Measurements from ENCODE around the gene EPS8L3. TPM values are rescaled to one million over a fixed set of nuclear protein-coding genes. Genes with fewer than 3 reads are reported as not detected.
A peak's percentile ranks its signal among the peaks of the same experiment; 100 is the strongest.

EPS8L3 gene
- total and polyA plus RNA-seq, 9 of the 15 experiments (the other 6 are each of a cell fraction or from before 2014, with no cell fraction given) = 0.09 to 0.42 (median 0.14) TPM; not detected in 5

DNA sequence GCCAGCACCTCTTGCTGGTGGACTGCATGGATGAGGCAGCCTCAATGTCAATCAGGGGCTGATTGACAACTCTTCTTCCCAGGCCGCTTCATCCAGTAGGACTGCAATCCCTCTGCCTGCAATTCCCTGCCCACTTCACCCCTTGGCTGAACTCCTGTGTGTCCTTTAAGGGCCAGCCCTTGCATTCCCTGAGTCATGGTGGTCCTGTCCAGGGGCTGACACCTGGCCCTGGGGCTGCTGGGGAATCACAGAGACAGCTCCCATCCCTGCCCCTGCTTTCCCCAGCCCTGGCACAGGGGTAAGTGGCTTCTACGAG lies 4.6 kb upstream of the EPS8L3 start (continued):
- TF ChIP-seq, protein P1, sequence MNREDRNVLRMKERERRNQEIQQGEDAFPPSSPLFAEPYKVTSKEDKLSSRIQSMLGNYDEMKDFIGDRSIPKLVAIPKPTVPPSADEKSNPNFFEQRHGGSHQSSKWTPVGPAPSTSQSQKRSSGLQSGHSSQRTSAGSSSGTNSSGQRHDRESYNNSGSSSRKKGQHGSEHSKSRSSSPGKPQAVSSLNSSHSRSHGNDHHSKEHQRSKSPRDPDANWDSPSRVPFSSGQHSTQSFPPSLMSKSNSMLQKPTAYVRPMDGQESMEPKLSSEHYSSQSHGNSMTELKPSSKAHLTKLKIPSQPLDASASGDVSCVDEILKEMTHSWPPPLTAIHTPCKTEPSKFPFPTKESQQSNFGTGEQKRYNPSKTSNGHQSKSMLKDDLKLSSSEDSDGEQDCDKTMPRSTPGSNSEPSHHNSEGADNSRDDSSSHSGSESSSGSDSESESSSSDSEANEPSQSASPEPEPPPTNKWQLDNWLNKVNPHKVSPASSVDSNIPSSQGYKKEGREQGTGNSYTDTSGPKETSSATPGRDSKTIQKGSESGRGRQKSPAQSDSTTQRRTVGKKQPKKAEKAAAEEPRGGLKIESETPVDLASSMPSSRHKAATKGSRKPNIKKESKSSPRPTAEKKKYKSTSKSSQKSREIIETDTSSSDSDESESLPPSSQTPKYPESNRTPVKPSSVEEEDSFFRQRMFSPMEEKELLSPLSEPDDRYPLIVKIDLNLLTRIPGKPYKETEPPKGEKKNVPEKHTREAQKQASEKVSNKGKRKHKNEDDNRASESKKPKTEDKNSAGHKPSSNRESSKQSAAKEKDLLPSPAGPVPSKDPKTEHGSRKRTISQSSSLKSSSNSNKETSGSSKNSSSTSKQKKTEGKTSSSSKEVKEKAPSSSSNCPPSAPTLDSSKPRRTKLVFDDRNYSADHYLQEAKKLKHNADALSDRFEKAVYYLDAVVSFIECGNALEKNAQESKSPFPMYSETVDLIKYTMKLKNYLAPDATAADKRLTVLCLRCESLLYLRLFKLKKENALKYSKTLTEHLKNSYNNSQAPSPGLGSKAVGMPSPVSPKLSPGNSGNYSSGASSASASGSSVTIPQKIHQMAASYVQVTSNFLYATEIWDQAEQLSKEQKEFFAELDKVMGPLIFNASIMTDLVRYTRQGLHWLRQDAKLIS (CRISPR knock-in tag; IDR thresholded peaks at IDR 0.05) = no peak
- no peak for TF ChIP-seq ESRRB (CRISPR knock-in tag; IDR thresholded peaks at IDR 0.05; ENCODE audit: borderline replicate concordance)

GRCh38 chr1:109767637-109768334 lies 4.1 kb upstream of the EPS8L3 start:
- POLR2A ChIA-PET = interaction anchor here (0.8 kb wide), 1 partner anchor 12 kb away, joined by 4 read pairs; no protein-coding TSS in a partner anchor
- Histone ChIP-seq H3K9me1 (ENCODE audit: control insufficient read depth, insufficient read depth, low read length) (no peaks in the 10 kb centered on the region), H4K20me1 (replicated peaks; ENCODE audit: control insufficient read depth, insufficient read depth, low read length) (no peaks in the 10 kb centered on the region), H3K27me3 (ENCODE audit: control insufficient read depth in 2 of 2, insufficient read depth in 2 of 2, low read length in 2 of 2) (peaks cover 5 to 30% of the 10 kb centered on the region in 2 experiments), H3K4me1 (replicated peaks in 1 of 2; ENCODE audit: control insufficient read depth in 2 of 2, insufficient read depth in 2 of 2, low read length in 2 of 2) (peaks cover 18 to 23% of the 10 kb centered on the region in 2 experiments), H3K4me2 (ENCODE audit: insufficient read depth, low read length) (no peak overlapping the region), H2AFZ (ENCODE audit: low read depth, low read length) (no peak overlapping the region), H3K9ac (ENCODE audit: insufficient read depth in 1 of 2, low read depth in 2 of 2, low read length in 2 of 2) (no peak overlapping the region), H3K79me2 (ENCODE audit: control insufficient read depth, insufficient read depth, low read length) (no peaks in the 10 kb centered on the region), H3K4me3 (no peak overlapping the region), H3K36me3 (ENCODE audit: control insufficient read depth, insufficient read depth, low read length) (no peaks in the 10 kb centered on the region), H3K27ac (ENCODE audit: extremely low read depth, low read depth, low read length) (no peak overlapping the region), H3K9me3 (replicated peaks; ENCODE audit: control insufficient read depth, insufficient read depth, low read depth, low read length) (no peaks in the 10 kb centered on the region)
- intact Hi-C loops (cut with micrococcal nuclease) = no loop called here
- 58% methylated on average over 10 of the region's 10 CpGs for WGBS (ENCODE audit: insufficient coverage, low coverage, missing lambda C conversion rate)
- TF ChIP-seq SPI1 (IDR thresholded peaks at IDR 0.05; ENCODE audit: borderline replicate concordance, low read depth, low read length) = peak; percentile 14; the same call in 1 of the 2 replicates
- 0 out of 4 replicates have a peak, but pooled peaks of 1 of the 2 experiments have one; percentile 48 for TF ChIP-seq MCM7 (IDR thresholded peaks at IDR 0.05)
- no peak for TF ChIP-seq CREBBP (IDR thresholded peaks at IDR 0.05; ENCODE audit: low read depth, low read length)
- TF ChIP-seq ZZZ3 (IDR thresholded peaks at IDR 0.05) = no peak
- no peak for TF ChIP-seq ZNF212 (CRISPR knock-in tag; IDR thresholded peaks at IDR 0.05)
- DNase-seq (ENCODE audit: extremely low read depth in 1 of 4, low spot score in 3 of 4) (no peak), FAIRE-seq (no peak), ATAC-seq (no peak)
- CTCF ChIA-PET (ENCODE audit: low intra/inter-chr PET ratio) = interaction anchor here (0.7 to 1.4 kb wide), 2 partner anchors 9 to 221 kb away, joined by 3 read pairs; no protein-coding TSS in a partner anchor
- no TSS peak for BruUV-seq (replicated peaks)
- in situ Hi-C loops (cut with MboI) = no loop called here
